GM12892 (cell line): Measurements from ENCODE around the gene C1QTNF6.
A peak's percentile ranks its signal among the peaks of the same experiment; 100 is the strongest.
"Not testable (repeated sequence)": the region's sequence is repeated elsewhere in the genome, so short reads cannot be mapped to it uniquely, and the experiment has no call there.

Experiments
- DNase-seq: peaks from one replicate; pipeline ENCODE4 v3.0.0; 2011; ENCODE audit not compliant: insufficient read length
- FAIRE-seq: peaks from 2 replicates; lab custom pipeline; 2011; peaks lifted over from hg19 to GRCh38; lab: Jason Lieb, UNC
- POLR2A ChIP-seq: IDR thresholded peaks from 2 replicates; pipeline ENCODE4 v1.6.1; 2011; ENCODE audit warnings: low read depth, low read length, control low read depth
- POLR2AphosphoS5 ChIP-seq: IDR thresholded peaks from 2 replicates; pipeline ENCODE4 v1.6.1; 2011; ENCODE audit warnings: low read depth, low read length, control low read depth
- TAF1 ChIP-seq: IDR thresholded peaks from 2 replicates; pipeline ENCODE4 v1.6.1; 2011; ENCODE audit warnings: low read depth, mild to moderate bottlenecking, control low read depth, low read length, borderline replicate concordance

The C1QTNF6 gene

GRCh38 chr22:37204045-37204655 lies 16.1 kb upstream of the C1QTNF6 start:
- FAIRE-seq (no peak), DNase-seq (no peak)
- TF ChIP-seq TAF1 (no peak), POLR2A (no peak), POLR2AphosphoS5 (no peak)

GRCh38 chr22:37203354-37204044 lies 15.5 kb upstream of the C1QTNF6 start:
- DNase-seq, result no peak
- TF ChIP-seq POLR2AphosphoS5 (no peak), TAF1 (no peak), POLR2A (no peak)
- no peak for FAIRE-seq

GRCh38 chr22:37202716-37203115 lies 14.7 kb upstream of the C1QTNF6 start:
- FAIRE-seq, result no peak

GRCh38 chr22:37202001-37202555 lies 14.0 kb upstream of the C1QTNF6 start:
- FAIRE-seq, result no peak
- TF ChIP-seq POLR2A (no peak), TAF1 (no peak), POLR2AphosphoS5 (no peak)
- DNase-seq, result no peak

More at GRCh38 chr22:37202716-37203115, 14.7 kb upstream of the C1QTNF6 start:
- no peak for DNase-seq
- TF ChIP-seq POLR2A (no peak), POLR2AphosphoS5 (no peak), TAF1 (no peak)

- not testable (repeated sequence) for FAIRE-seq, DNase-seq
Observed at GRCh38 chr22:37201443-37201820, 13.4 kb upstream of the C1QTNF6 start.

GRCh38 chr22:37199760-37200108 lies 11.7 kb upstream of the C1QTNF6 start:
- FAIRE-seq (no peak), DNase-seq (no peak)
- TF ChIP-seq POLR2AphosphoS5 (no peak), POLR2A (no peak), TAF1 (no peak)

GRCh38 chr22:37199103-37199759 lies 11.2 kb upstream of the C1QTNF6 start:
- FAIRE-seq, result peak; percentile 100
- no peak for TF ChIP-seq TAF1
- peak; percentile 92 for TF ChIP-seq POLR2A
- peak; percentile 82 for TF ChIP-seq POLR2AphosphoS5

GRCh38 chr22:37198258-37199102 lies 10.4 kb upstream of the C1QTNF6 start:
- DNase-seq, result peak; percentile 85
- TF ChIP-seq POLR2AphosphoS5, result no peak
- no peak for TF ChIP-seq TAF1
- no peak for TF ChIP-seq POLR2A
- peak; percentile 90 for FAIRE-seq

More at GRCh38 chr22:37199103-37199759, 11.2 kb upstream of the C1QTNF6 start:
- DNase-seq, result peak; percentile 98

GRCh38 chr22:37197451-37198257 lies 9.6 kb upstream of the C1QTNF6 start:
- DNase-seq (no peak), FAIRE-seq (no peak)
- TF ChIP-seq POLR2AphosphoS5 (no peak), POLR2A (no peak), TAF1 (no peak)

- no peak for TF ChIP-seq POLR2A
- no peak for TF ChIP-seq TAF1
- no peak for TF ChIP-seq POLR2AphosphoS5
- no peak for DNase-seq
- FAIRE-seq, result no peak
Observed at GRCh38 chr22:37196539-37197450, 8.7 kb upstream of the C1QTNF6 start.
